Lower lobe of right lung (tissue), 2 donors: ENCODE measurements around the gene PSMC4. TPM values are rescaled to one million over a fixed set of nuclear protein-coding genes. Genes with fewer than 3 reads are reported as not detected.
"Not testable (repeated sequence)": the region's sequence is repeated elsewhere in the genome, so short reads cannot be mapped to it uniquely, and the experiment has no call there.

Source experiments
- ATAC-seq, 2 donors: fragments of 200-7000 bp; cut with Tn5 transposase; one replicate each; pipeline ENCODE4 v1.9.1; 2020 to 2022; ENCODE audit warnings: mild to moderate bottlenecking in 2 of 2, moderate library complexity in 2 of 2
- DNase-seq: peaks from one replicate; pipeline ENCODE4 v3.0.0-alpha.2; 2020
- H3K27ac ChIP-seq: fragments of 200-600 bp; one replicate; pipeline ENCODE4 v1.8.0; 2022
- H3K27me3 ChIP-seq: fragments of 200-600 bp; one replicate; pipeline ENCODE4 v1.8.0; 2022; ENCODE audit warnings: low read depth
- H3K36me3 ChIP-seq: fragments of 200-600 bp; one replicate; pipeline ENCODE4 v1.8.0; 2022; ENCODE audit warnings: mild to moderate bottlenecking
- H3K4me1 ChIP-seq: fragments of 200-600 bp; one replicate; pipeline ENCODE4 v1.8.0; 2022
- H3K4me3 ChIP-seq: fragments of 200-600 bp; one replicate; pipeline ENCODE4 v1.8.0; 2022; ENCODE audit warnings: mild to moderate bottlenecking
- H3K9me3 ChIP-seq: fragments of 200-600 bp; one replicate; pipeline ENCODE4 v1.8.0; 2022
- CTCF ChIP-seq: fragments of 200-600 bp; IDR thresholded peaks from one replicate; pipeline ENCODE4 v1.8.0; 2022; ENCODE audit warnings: antibody characterized with exemption, mild to moderate bottlenecking
- intact Hi-C: fragments of 100-400 bp; cut with DNase I; formaldehyde crosslinking; loops from one replicate; pipeline ENCODE4 v1.11.0; 2022
- total RNA-seq: library from RNA; stranded (reverse); fragmentation: NEBNext Ultra II Directional; extraction: Animal tissue kit (Norgen Biotek cat#: 25700); gene quantifications from one replicate; pipeline ENCODE4 v1.2.1, GENCODE V29; 2021
- donor health status: DM: no; HTN: yes; CAD: no; lungs with severe emphysema.

Gene PSMC4
- total RNA-seq, 1 donor from 2014 or later, result 57.3 TPM

- Histone ChIP-seq H3K4me3 (no peak overlapping the region), H3K36me3 (no peaks in the 10 kb centered on the region), H3K9me3 (no peaks in the 10 kb centered on the region), H3K27me3 (peaks cover 10% of the 10 kb centered on the region), H3K27ac (no peak overlapping the region), H3K4me1 (peaks cover 28% of the 10 kb centered on the region)
- DNase-seq (no peak), ATAC-seq (peak in 1 of 2 donors; percentile 28)
- intact Hi-C loops, result no loop called here
- no peak for TF ChIP-seq CTCF
These were observed 24.4 kb upstream of the PSMC4 start for GRCh38 chr19:39946532-39946931.

- Histone ChIP-seq H3K27me3 (peaks cover 10% of the 10 kb centered on the region), H3K27ac (no peak overlapping the region), H3K9me3 (no peaks in the 10 kb centered on the region), H3K4me3 (no peak overlapping the region), H3K4me1 (peaks cover 20% of the 10 kb centered on the region), H3K36me3 (no peaks in the 10 kb centered on the region)
- intact Hi-C loops, result no loop called here
- ATAC-seq, result no peak
- DNase-seq, result no peak
- TF ChIP-seq CTCF, result no peak
These were observed 21.8 kb upstream of the PSMC4 start for GRCh38 chr19:39949026-39949747.

DNA sequence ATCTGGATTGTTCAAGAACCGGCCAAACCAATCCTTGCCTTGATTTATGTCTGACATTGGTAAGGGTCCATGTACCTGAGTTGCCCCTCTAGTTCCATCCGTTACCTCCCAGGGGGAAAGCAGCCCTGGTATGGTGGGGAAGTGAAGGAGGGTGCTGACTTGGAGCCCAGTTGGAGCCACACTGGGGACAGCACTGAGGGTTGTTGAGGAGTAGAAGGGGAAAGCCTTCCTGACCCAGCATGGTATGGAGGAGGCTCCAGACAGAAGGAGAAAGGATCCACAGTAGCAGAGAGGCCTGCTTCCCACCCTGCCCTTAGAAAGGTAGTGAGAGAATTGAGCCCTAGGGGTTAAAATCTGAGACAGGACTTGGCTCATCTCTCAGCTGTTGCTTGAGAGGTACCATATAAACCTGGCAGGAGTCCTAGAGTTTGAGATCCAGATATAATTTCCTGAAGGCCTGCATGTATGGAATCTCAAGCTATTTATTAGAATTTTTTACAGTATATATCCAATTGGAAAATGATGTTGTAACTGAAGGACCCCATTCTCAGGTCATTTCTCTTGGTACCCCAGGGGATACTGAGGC lies 19.8 kb upstream of the PSMC4 start:
- intact Hi-C loops, result no loop called here
- Histone ChIP-seq H3K27me3 (peaks cover 6% of the 10 kb centered on the region), H3K36me3 (no peaks in the 10 kb centered on the region), H3K4me3 (no peak overlapping the region), H3K4me1 (peaks cover 14% of the 10 kb centered on the region), H3K9me3 (no peaks in the 10 kb centered on the region), H3K27ac (no peak overlapping the region)
- DNase-seq (no peak), ATAC-seq (no peak)
- TF ChIP-seq CTCF, result no peak

GRCh38 chr19:39951686-39952085 lies 19.3 kb upstream of the PSMC4 start:
- Histone ChIP-seq H3K9me3 (no peaks in the 10 kb centered on the region), H3K4me1 (peaks cover 14% of the 10 kb centered on the region), H3K27me3 (peaks cover 3% of the 10 kb centered on the region), H3K4me3 (no peak overlapping the region), H3K36me3 (no peaks in the 10 kb centered on the region), H3K27ac (no peak overlapping the region)
- TF ChIP-seq CTCF, result no peak
- intact Hi-C loops, result no loop called here
- DNase-seq, result no peak
- ATAC-seq, result no peak

GRCh38 chr19:39953915-39954314 lies 17.1 kb upstream of the PSMC4 start:
- Histone ChIP-seq H3K4me1 (peaks cover 14% of the 10 kb centered on the region), H3K4me3 (no peak overlapping the region), H3K27me3 (peaks cover 3% of the 10 kb centered on the region), H3K27ac (no peak overlapping the region), H3K9me3 (no peaks in the 10 kb centered on the region), H3K36me3 (no peaks in the 10 kb centered on the region)
- intact Hi-C loops, result no loop called here
- ATAC-seq, result no peak
- DNase-seq, result no peak
- no peak for TF ChIP-seq CTCF

GRCh38 chr19:39957886-39958285 lies 13.1 kb upstream of the PSMC4 start:
- H3K4me3 ChIP-seq, H3K36me3 ChIP-seq, ATAC-seq, H3K9me3 ChIP-seq, H3K27me3 ChIP-seq, H3K27ac ChIP-seq, intact Hi-C loops, DNase-seq: not testable (repeated sequence)
- H3K4me1 ChIP-seq, result peaks cover 12% of the 10 kb centered on the region

- intact Hi-C loops, H3K36me3 ChIP-seq, H3K4me3 ChIP-seq, ATAC-seq, H3K27ac ChIP-seq, H3K4me1 ChIP-seq, H3K27me3 ChIP-seq, DNase-seq, H3K9me3 ChIP-seq: not testable (repeated sequence)
These were observed 12.0 kb upstream of the PSMC4 start for GRCh38 chr19:39958942-39959341.

DNA sequence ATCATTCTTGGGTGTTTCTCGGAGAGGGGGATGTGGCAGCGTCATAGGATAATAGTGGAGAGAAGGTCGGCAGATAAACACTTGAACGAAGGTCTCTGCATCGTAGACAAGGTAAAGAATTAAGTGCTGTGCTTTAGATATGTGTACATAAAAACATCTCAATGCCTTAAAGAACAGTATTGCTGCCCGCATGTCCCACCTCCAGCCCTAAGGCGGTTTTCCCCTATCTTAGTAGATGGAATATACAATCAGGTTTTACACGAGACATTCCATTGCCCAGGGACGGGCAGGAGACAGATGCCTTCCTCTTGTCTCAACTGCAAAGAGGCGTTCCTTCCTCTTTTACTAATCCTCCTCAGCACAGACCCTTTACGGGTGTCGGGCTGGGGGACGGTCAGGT lies 11.6 kb upstream of the PSMC4 start:
- H3K4me3 ChIP-seq, H3K27me3 ChIP-seq, H3K36me3 ChIP-seq, H3K9me3 ChIP-seq, ATAC-seq, intact Hi-C loops, DNase-seq, H3K27ac ChIP-seq, H3K4me1 ChIP-seq: not testable (repeated sequence)
